Nephron progenitor cell (in vitro differentiated cells): ENCODE results near the gene STXBP6.

ENCODE experiments used
- DNase-seq: peaks from one replicate; pipeline ENCODE4 v3.0.0; 2021
- H3K27ac Mint-ChIP-seq: 2 replicates; pipeline ENCODE4 v1.8.0; 2021; ENCODE audit warnings: mild to moderate bottlenecking, moderate library complexity, mixed read lengths
- H3K27me3 Mint-ChIP-seq: 2 replicates; pipeline ENCODE4 v1.8.0; 2021; ENCODE audit warnings: mild to moderate bottlenecking, low read depth, mixed read lengths; ENCODE audit not compliant: poor library complexity
- H3K36me3 Mint-ChIP-seq: 2 replicates; pipeline ENCODE4 v1.8.0; 2021; ENCODE audit warnings: low read depth, mixed read lengths
- H3K4me1 Mint-ChIP-seq: 2 replicates; pipeline ENCODE4 v1.8.0; 2021; ENCODE audit warnings: mixed read lengths
- H3K4me3 Mint-ChIP-seq: 2 replicates; pipeline ENCODE4 v1.8.0; 2021; ENCODE audit warnings: mild to moderate bottlenecking, moderate library complexity, mixed read lengths
- H3K9me3 Mint-ChIP-seq: 2 replicates; pipeline ENCODE4 v1.8.0; 2021; ENCODE audit warnings: mild to moderate bottlenecking, moderate library complexity, mixed read lengths
- TF ChIP-seq, protein P1 (sequence below): fragments of 200-600 bp; sonication (generic); IDR thresholded peaks from 2 replicates; pipeline ENCODE4 v1.5.0; 2021; ENCODE audit warnings: antibody characterized with exemption

The STXBP6 gene

DNA sequence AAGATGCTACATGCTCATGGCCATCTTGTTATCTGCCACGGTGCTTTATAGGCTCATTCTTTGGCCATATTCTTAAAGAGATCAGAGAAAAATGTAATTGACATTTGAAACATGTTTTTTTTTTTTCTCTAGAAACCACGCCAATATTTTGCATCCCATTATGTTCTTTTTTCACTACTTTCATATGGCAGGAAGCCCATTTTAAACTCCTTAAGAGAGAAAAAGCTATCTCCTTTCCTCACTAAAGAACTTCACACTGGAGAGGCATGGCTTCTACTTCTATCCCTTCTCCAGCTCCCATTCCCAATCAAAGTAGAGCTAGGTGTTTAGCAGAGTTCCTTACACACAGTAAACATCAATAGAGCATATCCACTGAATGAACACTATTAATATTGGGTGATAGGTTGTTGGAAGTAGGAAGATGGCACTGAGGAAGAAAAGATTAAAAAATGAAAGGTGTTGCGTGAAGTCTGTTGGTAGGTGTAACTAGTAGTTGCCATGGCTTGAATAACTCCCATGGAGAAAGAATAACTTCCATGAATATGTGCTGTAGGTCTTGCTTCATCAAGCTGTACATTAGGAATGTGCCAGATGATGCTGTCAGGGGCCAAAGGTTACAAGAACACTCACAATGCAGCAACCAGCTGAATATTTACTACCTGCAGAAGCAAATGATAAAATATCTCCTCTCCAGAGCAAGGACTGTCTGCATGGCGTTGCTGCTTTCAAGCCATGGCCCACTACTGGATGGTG lies 178.8 kb downstream of the STXBP6 start:
- no peaks in the 10 kb centered on the region for H3K27me3 Mint-ChIP-seq
- no peak for DNase-seq
- peaks cover 10% of the 10 kb centered on the region for H3K36me3 Mint-ChIP-seq
- TF ChIP-seq, protein P1, sequence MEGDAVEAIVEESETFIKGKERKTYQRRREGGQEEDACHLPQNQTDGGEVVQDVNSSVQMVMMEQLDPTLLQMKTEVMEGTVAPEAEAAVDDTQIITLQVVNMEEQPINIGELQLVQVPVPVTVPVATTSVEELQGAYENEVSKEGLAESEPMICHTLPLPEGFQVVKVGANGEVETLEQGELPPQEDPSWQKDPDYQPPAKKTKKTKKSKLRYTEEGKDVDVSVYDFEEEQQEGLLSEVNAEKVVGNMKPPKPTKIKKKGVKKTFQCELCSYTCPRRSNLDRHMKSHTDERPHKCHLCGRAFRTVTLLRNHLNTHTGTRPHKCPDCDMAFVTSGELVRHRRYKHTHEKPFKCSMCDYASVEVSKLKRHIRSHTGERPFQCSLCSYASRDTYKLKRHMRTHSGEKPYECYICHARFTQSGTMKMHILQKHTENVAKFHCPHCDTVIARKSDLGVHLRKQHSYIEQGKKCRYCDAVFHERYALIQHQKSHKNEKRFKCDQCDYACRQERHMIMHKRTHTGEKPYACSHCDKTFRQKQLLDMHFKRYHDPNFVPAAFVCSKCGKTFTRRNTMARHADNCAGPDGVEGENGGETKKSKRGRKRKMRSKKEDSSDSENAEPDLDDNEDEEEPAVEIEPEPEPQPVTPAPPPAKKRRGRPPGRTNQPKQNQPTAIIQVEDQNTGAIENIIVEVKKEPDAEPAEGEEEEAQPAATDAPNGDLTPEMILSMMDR = no peak
- H3K4me3 Mint-ChIP-seq = no peak overlapping the region
- no peak overlapping the region for H3K27ac Mint-ChIP-seq
- no peaks in the 10 kb centered on the region for H3K9me3 Mint-ChIP-seq
- no peaks in the 10 kb centered on the region for H3K4me1 Mint-ChIP-seq

DNA sequence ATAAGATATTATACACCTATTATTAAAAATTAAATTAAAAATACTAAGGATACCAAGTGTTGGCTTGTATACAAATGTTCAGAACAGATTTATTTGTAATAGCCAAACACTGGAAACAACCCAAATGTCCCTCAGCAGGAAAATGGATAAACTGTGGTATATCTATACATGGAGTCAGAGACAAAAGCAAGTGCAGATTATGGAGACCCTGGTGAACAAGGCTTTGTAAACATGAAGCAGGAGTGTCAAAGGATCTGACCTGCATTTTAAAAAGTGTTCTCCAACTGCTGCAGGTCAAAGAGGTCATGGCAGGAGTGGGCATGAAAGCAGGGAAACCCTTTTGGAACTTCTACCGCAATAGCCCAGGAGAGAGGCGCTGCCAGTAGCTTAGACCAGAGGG lies 181.6 kb downstream of the STXBP6 start:
- no peak overlapping the region for H3K4me3 Mint-ChIP-seq

DNA sequence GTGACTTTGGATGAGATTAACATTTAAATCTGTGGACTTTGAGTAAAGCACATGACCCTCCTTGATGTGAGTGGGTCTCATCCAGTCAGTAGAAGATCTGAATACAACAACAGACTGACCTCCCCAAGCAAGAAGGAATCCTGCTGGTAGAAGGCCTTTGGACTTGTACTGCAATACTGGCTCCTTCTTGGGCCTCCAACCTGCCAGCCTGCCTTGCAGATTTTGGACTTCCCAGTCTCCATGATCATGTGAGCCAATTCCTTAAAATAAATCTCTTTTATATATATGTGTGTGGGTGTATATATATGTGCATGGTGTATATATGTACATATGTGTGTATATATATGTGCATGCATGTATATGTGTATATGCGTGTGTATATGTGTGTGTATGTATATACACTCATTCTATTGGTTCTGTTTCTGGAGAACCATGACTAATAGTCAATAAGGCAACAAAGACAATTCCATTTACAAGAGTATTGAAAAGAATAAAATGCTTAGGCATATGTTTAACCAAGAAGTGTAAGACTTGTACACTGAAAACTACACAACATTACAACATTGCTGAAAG lies 183.8 kb downstream of the STXBP6 start:
- peaks cover 9% of the 10 kb centered on the region for H3K4me1 Mint-ChIP-seq
- no peaks in the 10 kb centered on the region for H3K27me3 Mint-ChIP-seq
- TF ChIP-seq, protein P1 = no peak
- DNase-seq = no peak
- H3K27ac Mint-ChIP-seq = no peak overlapping the region
- H3K4me3 Mint-ChIP-seq = no peak overlapping the region
- no peaks in the 10 kb centered on the region for H3K9me3 Mint-ChIP-seq
- H3K36me3 Mint-ChIP-seq = peaks cover 10% of the 10 kb centered on the region

More for the DNA sequence above, 181.6 kb downstream of the STXBP6 start:
- no peak for DNase-seq
- H3K4me1 Mint-ChIP-seq = peaks cover 9% of the 10 kb centered on the region
- no peak overlapping the region for H3K27ac Mint-ChIP-seq
- H3K27me3 Mint-ChIP-seq = no peaks in the 10 kb centered on the region
- no peaks in the 10 kb centered on the region for H3K9me3 Mint-ChIP-seq
- TF ChIP-seq, protein P1 = no peak
- peaks cover 10% of the 10 kb centered on the region for H3K36me3 Mint-ChIP-seq

DNA sequence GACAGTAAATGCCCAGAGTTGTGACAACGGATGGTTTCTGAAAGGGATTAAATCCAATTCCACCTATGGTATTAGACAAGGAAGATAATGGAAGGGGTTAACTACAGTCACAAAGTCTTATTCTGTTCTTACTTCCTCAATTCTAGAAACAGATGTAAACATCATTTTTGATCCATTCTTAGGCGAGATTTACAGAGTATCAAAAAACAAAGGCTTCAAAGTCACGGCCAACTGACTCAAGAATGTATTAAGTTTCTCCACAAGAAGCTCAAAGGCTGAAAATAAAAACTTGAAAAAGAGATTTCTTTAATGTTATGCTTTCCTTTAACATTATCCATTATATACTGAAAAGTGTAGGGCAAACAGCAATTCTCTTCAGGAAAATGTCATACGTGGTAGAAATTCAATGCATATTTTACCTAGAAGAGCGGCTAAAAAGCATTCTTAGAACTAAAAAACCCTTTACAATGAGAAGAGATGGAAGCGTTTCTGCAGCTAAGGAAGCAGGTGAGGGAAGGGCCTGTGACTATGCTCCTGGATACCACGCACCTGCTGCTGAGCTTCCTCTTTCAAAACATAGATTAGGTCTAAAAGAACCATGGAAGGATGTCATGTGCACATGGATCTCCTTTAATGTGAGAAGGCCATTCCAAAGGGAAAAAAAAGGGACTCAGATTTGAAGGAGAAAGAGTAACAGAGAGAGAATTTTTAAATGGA lies 185.8 kb downstream of the STXBP6 start:
- no peaks in the 10 kb centered on the region for H3K9me3 Mint-ChIP-seq
- no peaks in the 10 kb centered on the region for H3K27me3 Mint-ChIP-seq
- peaks cover 10% of the 10 kb centered on the region for H3K36me3 Mint-ChIP-seq
- H3K27ac Mint-ChIP-seq = peak overlapping the region; percentile 32
- H3K4me1 Mint-ChIP-seq = peaks cover 13% of the 10 kb centered on the region
- no peak for DNase-seq
- TF ChIP-seq, protein P1 = no peak
- no peak overlapping the region for H3K4me3 Mint-ChIP-seq

DNA sequence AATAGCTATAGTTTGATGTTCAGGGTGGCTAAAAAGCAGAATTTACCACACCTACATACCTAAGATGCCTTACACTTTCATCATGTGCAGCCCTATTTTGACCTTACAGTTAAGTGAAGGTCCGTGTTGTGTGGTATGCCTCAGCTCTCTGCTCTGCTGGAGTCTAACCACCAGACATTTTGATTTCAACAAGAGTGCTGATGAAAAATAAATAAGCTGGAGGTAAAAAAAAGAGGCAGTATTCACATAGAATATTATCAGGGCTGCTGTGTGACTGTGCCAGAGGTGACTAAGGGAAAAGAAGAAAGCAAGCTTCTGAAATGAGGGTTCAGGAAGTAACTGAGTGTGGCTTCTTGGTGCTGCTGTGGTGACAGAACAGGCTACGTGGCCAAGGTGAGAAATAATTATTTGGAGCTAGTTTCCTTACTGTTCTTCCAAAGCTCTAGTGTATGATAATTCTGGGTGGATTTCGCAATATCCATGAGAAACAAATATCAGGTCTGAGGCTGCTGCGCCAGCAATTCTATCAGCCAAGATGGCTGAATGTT lies 188.8 kb downstream of the STXBP6 start:
- Mint-ChIP-seq H3K4me3 (no peak overlapping the region), H3K9me3 (no peaks in the 10 kb centered on the region), H3K27me3 (no peaks in the 10 kb centered on the region), H3K27ac (no peak overlapping the region), H3K4me1 (peaks cover 18% of the 10 kb centered on the region), H3K36me3 (no peaks in the 10 kb centered on the region)
- TF ChIP-seq, protein P1 = no peak
- no peak for DNase-seq
